Activated effector memory CD4-positive, alpha-beta T cell treated with anti-CD3 and anti-CD28 coated beads, Interleukin-2, amount 50 U/mL, for 16 hours (primary cell): ENCODE results near the gene KICS2.
A peak's percentile ranks its signal among the peaks of the same experiment; 100 is the strongest.
"Not testable (repeated sequence)": the region's sequence is repeated elsewhere in the genome, so short reads cannot be mapped to it uniquely, and the experiment has no call there.

Experiments used
- DNase-seq: peaks from one replicate; pipeline ENCODE4 v3.0.0-alpha.2; 2020

The KICS2 gene

GRCh38 chr12:64222009-64222765 is at the start of gene KICS2:
KICS2 (minus strand) TSS chr12:64222296; CDS start chr12:64222237, 59 bp downstream.
- peak; percentile 97 for DNase-seq

- no peak for DNase-seq
These were observed 48.3 kb upstream of the KICS2 start for GRCh38 chr12:64270411-64270810.

- no peak for DNase-seq
These were observed 47.1 kb upstream of the KICS2 start for GRCh38 chr12:64269161-64269560.

GRCh38 chr12:64268409-64268808 is 46.3 kb upstream of the KICS2 start:
- DNase-seq: no peak

- no peak for DNase-seq
These were observed 43.7 kb upstream of the KICS2 start for GRCh38 chr12:64265839-64266238.

GRCh38 chr12:64261813-64262212 is 39.7 kb upstream of the KICS2 start:
- DNase-seq: no peak

GRCh38 chr12:64258576-64258975 is 36.5 kb upstream of the KICS2 start:
- no peak for DNase-seq

- DNase-seq: no peak
These were observed 34.2 kb upstream of the KICS2 start for GRCh38 chr12:64256166-64256800.

- no peak for DNase-seq
These were observed 33.2 kb upstream of the KICS2 start for GRCh38 chr12:64255249-64255648.

GRCh38 chr12:64253356-64253755 is 31.3 kb upstream of the KICS2 start:
- no peak for DNase-seq

- DNase-seq: no peak
These were observed 30.6 kb upstream of the KICS2 start for GRCh38 chr12:64252681-64253080.

GRCh38 chr12:64243809-64244208 is 21.7 kb upstream of the KICS2 start:
- no peak for DNase-seq

GRCh38 chr12:64240781-64241180 is 18.7 kb upstream of the KICS2 start:
- DNase-seq: no peak

GRCh38 chr12:64237382-64237781 is 15.3 kb upstream of the KICS2 start:
- DNase-seq: no peak

GRCh38 chr12:64236549-64236948 is 14.5 kb upstream of the KICS2 start:
- DNase-seq: no peak

GRCh38 chr12:64232196-64232595 is 10.1 kb upstream of the KICS2 start:
- DNase-seq: no peak

GRCh38 chr12:64229796-64230195 is 7.7 kb upstream of the KICS2 start:
- no peak for DNase-seq

GRCh38 chr12:64229240-64229639 is 7.1 kb upstream of the KICS2 start:
- DNase-seq: no peak

GRCh38 chr12:64225626-64226025 is 3.5 kb upstream of the KICS2 start:
- no peak for DNase-seq

GRCh38 chr12:64221651-64222008 is 466 bp downstream of the KICS2 start:
- peak; percentile 86 for DNase-seq

- no peak for DNase-seq
These were observed 2.0 kb downstream of the KICS2 start for GRCh38 chr12:64220046-64220445.

- DNase-seq: no peak
These were observed 3.0 kb downstream of the KICS2 start for GRCh38 chr12:64219145-64219544.

- DNase-seq: no peak
These were observed 3.5 kb downstream of the KICS2 start for GRCh38 chr12:64218597-64218996.

- DNase-seq: not testable (repeated sequence)
These were observed 4.5 kb downstream of the KICS2 start for GRCh38 chr12:64217643-64218042.

- DNase-seq: no peak
These were observed 5.9 kb downstream of the KICS2 start for GRCh38 chr12:64216239-64216638.
